MM.1S (cell line): ENCODE measurements around the gene CYP4A22.

Experiments
- CTCF ChIP-seq: fragments of 300-600 bp; sonication (generic); IDR thresholded peaks from 2 replicates; pipeline ENCODE4 v1.5.1; 2016; ENCODE audit warnings: antibody characterized with exemption, low read length, mixed read lengths
- EZH2 ChIP-seq: fragments of 300-600 bp; sonication (generic); optimal IDR thresholded peaks from 2 replicates; pipeline ENCODE3; 2017; ENCODE audit warnings: low read depth, mild to moderate bottlenecking, antibody characterized with exemption, low read length, mixed read lengths
- EZH2phosphoT487 ChIP-seq: fragments of 300-600 bp; sonication (generic); IDR thresholded peaks from 2 replicates; pipeline ENCODE4 v1.6.1; 2018; ENCODE audit warnings: antibody characterized with exemption, low read length

GRCh38 chr1:47184090-47184821 is 47.0 kb downstream of the CYP4A22 start:
- TF ChIP-seq CTCF (no peak), EZH2 (no peak), EZH2phosphoT487 (no peak)
